Trophoblast cell (in vitro differentiated cells and primary cell): ENCODE data around the gene ZSCAN25.

Source experiments
- DNase-seq, 2 donors: peaks; one replicate each; pipeline ENCODE4 v3.0.0-alpha.2; 2016
- H2AFZ ChIP-seq: 2 replicates; pipeline ENCODE4 v1.6.1; 2013; ENCODE audit warnings: low read length, moderate library complexity, mild to moderate bottlenecking; ENCODE audit not compliant: insufficient read depth, poor library complexity
- H2AK5ac ChIP-seq: 2 replicates; pipeline ENCODE4 v1.6.1; 2013; ENCODE audit warnings: mild to moderate bottlenecking, low read length
- H2BK120ac ChIP-seq: 2 replicates; pipeline ENCODE4 v1.6.1; 2013; ENCODE audit warnings: low read length, mild to moderate bottlenecking, moderate library complexity; ENCODE audit not compliant: insufficient read depth, poor library complexity
- H2BK12ac ChIP-seq: 2 replicates; pipeline ENCODE4 v1.6.1; 2013; ENCODE audit warnings: mild to moderate bottlenecking, low read length, moderate library complexity
- H2BK5ac ChIP-seq: 2 replicates; pipeline ENCODE4 v1.6.1; 2013; ENCODE audit warnings: low read length, low read depth, moderate library complexity, mild to moderate bottlenecking; ENCODE audit not compliant: poor library complexity
- H3K14ac ChIP-seq: 2 replicates; pipeline ENCODE4 v1.6.1; 2013; ENCODE audit warnings: mild to moderate bottlenecking, low read length
- H3K18ac ChIP-seq: 2 replicates; pipeline ENCODE4 v1.6.1; 2013; ENCODE audit warnings: mild to moderate bottlenecking, low read length
- H3K23ac ChIP-seq: 2 replicates; pipeline ENCODE4 v1.6.1; 2013; ENCODE audit warnings: low read length
- H3K27ac ChIP-seq: 2 replicates; pipeline ENCODE4 v1.5.1; 2013; ENCODE audit warnings: low read depth, mild to moderate bottlenecking, inconsistent platforms, low read length, moderate library complexity
- H3K27me3 ChIP-seq: 2 replicates; pipeline ENCODE4 v1.6.1; 2013; ENCODE audit warnings: inconsistent platforms, mild to moderate bottlenecking, low read length, moderate library complexity; ENCODE audit not compliant: insufficient read depth
- H3K36me3 ChIP-seq, 2 experiments: 1 replicate in 1 of 2; 2 replicates in 1 of 2; pipeline ENCODE4 v1.6.1; 2013; ENCODE audit warnings: low read length in 2 of 2, mild to moderate bottlenecking in 2 of 2, moderate library complexity in 1 of 2; ENCODE audit not compliant: insufficient read depth in 2 of 2, control insufficient read depth in 1 of 2
- H3K4ac ChIP-seq: 2 replicates; pipeline ENCODE4 v1.6.1; 2013; ENCODE audit warnings: low read depth, mild to moderate bottlenecking, low read length, moderate library complexity
- H3K4me1 ChIP-seq, 2 experiments: 1 replicate in 1 of 2; 2 replicates in 1 of 2; pipeline ENCODE4 v1.6.1; 2013; ENCODE audit warnings: low read length in 2 of 2, mild to moderate bottlenecking in 2 of 2, moderate library complexity in 1 of 2; ENCODE audit not compliant: insufficient read depth in 2 of 2, control insufficient read depth in 1 of 2
- H3K4me2 ChIP-seq: 2 replicates; pipeline ENCODE4 v1.6.1; 2013; ENCODE audit warnings: inconsistent platforms, mild to moderate bottlenecking, low read length, moderate library complexity
- H3K4me3 ChIP-seq: 2 replicates; pipeline ENCODE4 v1.5.1; 2013; ENCODE audit warnings: mild to moderate bottlenecking, low read depth, low read length, inconsistent platforms
- H3K79me1 ChIP-seq: one replicate; pipeline ENCODE4 v1.6.1; 2013; ENCODE audit warnings: low read length
- H3K79me2 ChIP-seq: 2 replicates; pipeline ENCODE4 v1.6.1; 2013; ENCODE audit warnings: low read length, mild to moderate bottlenecking; ENCODE audit not compliant: control insufficient read depth, insufficient read depth, poor library complexity
- H3K9ac ChIP-seq: 2 replicates; pipeline ENCODE4 v1.6.1; 2013; ENCODE audit warnings: mild to moderate bottlenecking, low read length
- H3K9me3 ChIP-seq: 2 replicates; pipeline ENCODE4 v1.6.1; 2013; ENCODE audit warnings: low read depth, mild to moderate bottlenecking, control low read depth, inconsistent platforms, low read length; ENCODE audit not compliant: insufficient read depth
- H4K12ac ChIP-seq: 2 replicates; pipeline ENCODE4 v1.6.1; 2013; ENCODE audit warnings: low read depth, mild to moderate bottlenecking, low read length, moderate library complexity
- H4K8ac ChIP-seq: 2 replicates; pipeline ENCODE4 v1.6.1; 2013; ENCODE audit warnings: low read depth, mild to moderate bottlenecking, low read length, moderate library complexity
- H4K91ac ChIP-seq: one replicate; pipeline ENCODE4 v1.6.1; 2013; ENCODE audit warnings: low read depth, mild to moderate bottlenecking, low read length, moderate library complexity
- WGBS: extraction: QIAGEN DNeasy Blood & Tissue Kit; methylation state at CpG from one replicate; pipeline ENCODE4 v1.1.7; 2013; ENCODE audit warnings: missing lambda C conversion rate; ENCODE audit not compliant: insufficient read length, insufficient coverage; ENCODE audit errors: extremely low coverage; 5-methylcytosine and 5-hydroxymethylcytosine counted together

ZSCAN25 gene

GRCh38 chr7:99665312-99666012 lies 48.7 kb downstream of the ZSCAN25 start:
- no peak overlapping the region for H2AFZ ChIP-seq
- no peak overlapping the region for H3K23ac ChIP-seq
- H4K8ac ChIP-seq = no peak overlapping the region
- DNase-seq = no peak
- no peaks in the 10 kb centered on the region for H3K79me1 ChIP-seq
- no peaks in the 10 kb centered on the region for H3K9me3 ChIP-seq
- no peak overlapping the region for H2BK12ac ChIP-seq
- H3K18ac ChIP-seq = no peak overlapping the region
- no peak overlapping the region for H3K14ac ChIP-seq
- no peaks in the 10 kb centered on the region for H3K4me1 ChIP-seq
- no peak overlapping the region for H3K9ac ChIP-seq
- no peak overlapping the region for H4K91ac ChIP-seq
- H3K79me2 ChIP-seq = no peaks in the 10 kb centered on the region
- WGBS = no CpG with 5 or more reads among the region's 3 CpGs
- H3K4ac ChIP-seq = no peak overlapping the region
- H4K12ac ChIP-seq = no peak overlapping the region
- H2AK5ac ChIP-seq = no peak overlapping the region
- no peak overlapping the region for H3K4me2 ChIP-seq
- no peak overlapping the region for H3K4me3 ChIP-seq
- H3K27me3 ChIP-seq = no peaks in the 10 kb centered on the region
- no peak overlapping the region for H3K27ac ChIP-seq
- no peak overlapping the region for H2BK120ac ChIP-seq
- H2BK5ac ChIP-seq = no peak overlapping the region
- H3K36me3 ChIP-seq = no peaks in the 10 kb centered on the region

GRCh38 chr7:99666013-99666395 lies 49.3 kb downstream of the ZSCAN25 start:
- H3K4me1 ChIP-seq = no peaks in the 10 kb centered on the region
- no peak overlapping the region for H3K14ac ChIP-seq
- no peak overlapping the region for H3K4ac ChIP-seq
- H3K23ac ChIP-seq = no peak overlapping the region
- H3K4me3 ChIP-seq = no peak overlapping the region
- H3K79me1 ChIP-seq = no peaks in the 10 kb centered on the region
- no peak overlapping the region for H2AFZ ChIP-seq
- WGBS = no CpG with 5 or more reads among the region's 1 CpG
- no peak overlapping the region for H2BK120ac ChIP-seq
- no peak overlapping the region for H3K9ac ChIP-seq
- no peaks in the 10 kb centered on the region for H3K36me3 ChIP-seq
- H4K91ac ChIP-seq = no peak overlapping the region
- no peak overlapping the region for H2AK5ac ChIP-seq
- DNase-seq = no peak
- no peak overlapping the region for H2BK12ac ChIP-seq
- no peak overlapping the region for H4K12ac ChIP-seq
- H2BK5ac ChIP-seq = no peak overlapping the region
- no peaks in the 10 kb centered on the region for H3K79me2 ChIP-seq
- no peak overlapping the region for H3K18ac ChIP-seq
- no peak overlapping the region for H4K8ac ChIP-seq
- H3K4me2 ChIP-seq = no peak overlapping the region
- no peaks in the 10 kb centered on the region for H3K9me3 ChIP-seq
- H3K27ac ChIP-seq = no peak overlapping the region
- H3K27me3 ChIP-seq = no peaks in the 10 kb centered on the region

DNA sequence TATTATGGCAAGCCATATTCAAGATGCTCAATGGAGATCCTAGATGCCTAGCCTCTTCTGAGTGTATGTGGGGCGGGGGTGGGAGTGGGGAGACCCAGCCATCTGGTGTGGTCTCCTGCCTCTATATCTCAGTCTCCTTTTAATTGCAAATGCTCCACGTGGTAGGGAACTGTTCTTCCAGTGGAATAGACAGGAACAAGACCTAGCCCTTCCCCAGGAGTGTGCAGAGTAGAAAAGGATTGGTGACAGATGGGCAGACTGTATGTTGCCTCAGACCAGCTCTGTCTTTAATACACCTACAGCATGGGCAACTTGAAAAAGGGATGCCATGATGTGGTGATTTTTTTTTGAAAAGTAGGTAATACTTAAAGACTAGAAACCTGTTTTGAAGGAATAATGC lies 50.4 kb downstream of the ZSCAN25 start:
- Histone ChIP-seq H2AFZ (no peak overlapping the region), H4K8ac (no peak overlapping the region), H3K4ac (no peak overlapping the region), H2BK12ac (no peak overlapping the region), H3K4me2 (no peak overlapping the region), H4K12ac (no peak overlapping the region), H3K27me3 (no peaks in the 10 kb centered on the region), H2BK120ac (no peak overlapping the region), H3K9me3 (no peaks in the 10 kb centered on the region), H3K4me3 (no peak overlapping the region), H3K27ac (no peak overlapping the region), H3K14ac (no peak overlapping the region), H2BK5ac (no peak overlapping the region), H4K91ac (no peak overlapping the region), H3K23ac (no peak overlapping the region), H3K79me2 (no peaks in the 10 kb centered on the region), H3K4me1 (no peaks in the 10 kb centered on the region), H3K18ac (no peak overlapping the region), H3K79me1 (no peaks in the 10 kb centered on the region), H3K36me3 (no peaks in the 10 kb centered on the region), H3K9ac (no peak overlapping the region), H2AK5ac (no peak overlapping the region)
- WGBS = no CpG with 5 or more reads among the region's 2 CpGs
- no peak for DNase-seq

DNA sequence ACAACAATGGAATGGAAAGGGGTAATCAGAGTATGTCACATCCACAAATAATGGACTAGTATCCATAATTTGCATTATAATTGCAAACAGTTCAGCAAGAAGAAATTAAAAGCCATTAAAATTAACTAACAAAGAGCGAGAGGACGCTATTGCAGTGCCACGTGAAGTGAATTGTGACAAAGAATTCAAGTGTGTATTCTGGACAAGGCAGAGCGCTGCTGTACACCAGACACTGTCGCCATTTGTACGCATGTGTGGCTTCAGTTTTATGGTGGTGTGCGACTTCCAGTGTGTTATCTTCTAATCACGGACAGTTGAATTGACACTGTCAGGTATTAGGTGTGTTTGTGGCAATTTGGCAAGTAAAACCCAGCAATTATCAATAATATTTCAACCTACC lies 51.8 kb downstream of the ZSCAN25 start:
- H3K18ac ChIP-seq = no peak overlapping the region
- no peak overlapping the region for H2BK12ac ChIP-seq
- no peak overlapping the region for H3K9ac ChIP-seq
- no peak overlapping the region for H3K23ac ChIP-seq
- H2BK5ac ChIP-seq = no peak overlapping the region
- no peak overlapping the region for H3K4me2 ChIP-seq
- H3K4ac ChIP-seq = no peak overlapping the region
- H3K36me3 ChIP-seq = no peaks in the 10 kb centered on the region
- H4K12ac ChIP-seq = no peak overlapping the region
- no peaks in the 10 kb centered on the region for H3K27me3 ChIP-seq
- no peak overlapping the region for H3K27ac ChIP-seq
- no peaks in the 10 kb centered on the region for H3K9me3 ChIP-seq
- H2AFZ ChIP-seq = no peak overlapping the region
- no peaks in the 10 kb centered on the region for H3K4me1 ChIP-seq
- H3K79me1 ChIP-seq = no peaks in the 10 kb centered on the region
- H2BK120ac ChIP-seq = no peak overlapping the region
- H4K8ac ChIP-seq = no peak overlapping the region
- H3K79me2 ChIP-seq = no peaks in the 10 kb centered on the region
- H3K4me3 ChIP-seq = no peak overlapping the region
- H4K91ac ChIP-seq = no peak overlapping the region
- H2AK5ac ChIP-seq = no peak overlapping the region
- no CpG with 5 or more reads among the region's 8 CpGs for WGBS
- DNase-seq = no peak
- no peak overlapping the region for H3K14ac ChIP-seq
